Measurements from ENCODE around the gene C6orf132.

Gene C6orf132

DNA sequence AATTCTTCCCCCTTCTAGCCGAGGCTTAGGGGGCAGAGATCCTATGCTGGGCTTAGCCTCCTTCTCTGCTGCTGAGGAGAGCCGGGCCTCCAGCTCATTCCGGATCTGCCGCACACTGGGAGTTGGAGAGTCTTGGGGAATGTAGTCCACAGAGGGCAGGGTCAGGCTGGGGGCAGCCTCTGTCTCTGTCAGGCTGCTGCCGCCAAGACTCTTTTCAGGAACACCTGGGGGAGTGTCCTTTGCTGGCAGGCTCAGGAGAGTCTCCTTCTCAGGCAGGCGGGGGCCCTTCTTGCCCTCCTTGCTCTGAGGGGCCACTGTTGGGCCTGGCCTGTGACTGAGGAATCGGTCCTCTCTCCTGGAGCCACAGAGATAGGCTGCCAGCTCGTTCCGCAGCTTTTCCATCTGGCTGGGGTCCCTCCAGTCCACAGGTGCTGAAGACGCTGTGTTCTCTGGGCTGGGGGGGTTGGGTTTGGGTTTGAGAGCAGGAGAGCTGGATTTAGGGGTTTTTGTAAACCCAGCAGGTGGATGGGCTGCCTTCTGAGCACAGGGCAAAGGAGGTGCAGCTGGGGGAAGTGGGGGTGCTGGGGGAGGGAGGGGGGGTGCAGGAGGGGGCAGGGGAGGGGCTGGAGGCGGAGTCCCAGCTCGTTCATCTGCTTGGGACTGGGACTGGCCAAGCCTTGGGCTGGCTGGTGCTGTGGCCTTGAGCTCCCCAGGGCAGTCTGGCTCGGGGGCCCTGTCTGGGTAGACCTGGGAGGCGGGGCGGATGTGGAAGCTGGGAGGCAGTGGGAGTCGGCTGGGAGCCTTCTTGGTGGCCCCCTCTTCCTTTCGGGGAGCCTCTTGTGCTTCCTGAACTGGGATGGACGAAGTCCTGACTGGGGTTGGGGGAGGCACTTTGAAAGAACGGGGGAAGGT, 36.1 kb downstream of the C6orf132 start:
- Histone ChIP-seq H3K9me3 (ENCODE audit: control insufficient read depth, low read length) (no peaks in the 10 kb centered on the region), H3K4me3 (ENCODE audit: insufficient read depth, low read depth, low read length) (no peak overlapping the region), H3K36me3 (ENCODE audit: control insufficient read depth, insufficient read depth, low read length) (no peaks in the 10 kb centered on the region), H3K27me3 (ENCODE audit: control insufficient read depth, insufficient read depth, low read length, poor library complexity, severe bottlenecking) (peaks cover 13% of the 10 kb centered on the region), H3K4me1 (ENCODE audit: control insufficient read depth, insufficient read depth, low read length) (peaks cover 3% of the 10 kb centered on the region), H3K27ac (ENCODE audit: insufficient read depth, low read depth, low read length, poor library complexity, severe bottlenecking) (no peak overlapping the region)
- WGBS, 2 experiments, result 85 to 87% methylated on average over 19 of the region's 19 CpGs

DNA sequence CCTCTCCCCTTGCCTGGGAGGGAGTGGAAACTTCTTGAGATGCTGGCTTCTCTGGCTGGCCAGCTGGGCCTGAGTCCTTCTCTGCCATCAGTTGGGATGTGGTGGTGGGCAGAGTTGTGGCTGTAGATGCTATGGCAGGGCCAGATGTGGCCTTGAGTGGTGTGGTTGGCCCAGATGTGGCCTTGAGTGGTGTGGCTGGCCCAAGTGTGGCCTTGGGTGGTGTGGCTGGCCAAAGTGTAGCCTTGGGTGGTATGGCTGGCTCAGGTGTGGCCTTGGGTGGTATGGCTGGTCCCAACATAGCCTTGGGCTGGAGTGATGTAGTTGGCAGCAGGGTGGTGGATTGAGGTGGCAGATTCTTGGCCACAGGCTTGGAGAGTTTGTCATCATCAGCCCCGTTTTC, 36.7 kb downstream of the C6orf132 start:
- peaks cover 13% of the 10 kb centered on the region for H3K27me3 ChIP-seq (ENCODE audit: control insufficient read depth, insufficient read depth, low read length, poor library complexity, severe bottlenecking)
- H3K27ac ChIP-seq (ENCODE audit: insufficient read depth, low read depth, low read length, poor library complexity, severe bottlenecking), result no peak overlapping the region
- no peaks in the 10 kb centered on the region for H3K36me3 ChIP-seq (ENCODE audit: control insufficient read depth, insufficient read depth, low read length)
- peaks cover 3% of the 10 kb centered on the region for H3K4me1 ChIP-seq (ENCODE audit: control insufficient read depth, insufficient read depth, low read length)
- 94 to 96% methylated on average over 1 of the region's 1 CpG for WGBS, 2 experiments
- no peak overlapping the region for H3K4me3 ChIP-seq (ENCODE audit: insufficient read depth, low read depth, low read length)
- H3K9me3 ChIP-seq (ENCODE audit: control insufficient read depth, low read length), result no peaks in the 10 kb centered on the region

DNA sequence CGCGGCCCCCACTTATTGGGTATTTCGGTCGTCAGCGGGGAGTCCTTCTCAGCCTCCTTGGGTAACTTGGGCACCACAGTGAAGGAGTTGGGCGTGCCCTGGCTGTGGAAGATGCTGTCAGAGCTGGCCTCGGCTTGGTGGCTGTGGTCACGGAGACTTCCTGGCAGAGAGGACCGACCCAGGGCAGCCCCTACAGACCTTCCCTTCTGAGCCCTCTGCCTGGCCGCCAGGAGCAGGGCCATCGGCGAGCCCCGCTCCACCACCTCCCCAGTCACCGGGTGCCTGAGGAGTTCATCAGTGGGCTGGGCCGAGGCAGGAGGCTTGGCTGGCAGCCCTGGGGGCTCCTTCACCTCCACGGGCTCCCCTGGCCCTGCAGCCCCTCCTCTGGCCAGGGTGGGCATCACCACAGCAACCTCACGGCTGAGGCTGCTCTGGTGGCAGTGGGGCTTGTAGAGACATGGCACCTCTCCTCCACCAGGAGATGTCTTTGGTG, 37.2 kb downstream of the C6orf132 start:
- Histone ChIP-seq H3K4me1 (ENCODE audit: control insufficient read depth, insufficient read depth, low read length) (peaks cover 3% of the 10 kb centered on the region), H3K4me3 (ENCODE audit: insufficient read depth, low read depth, low read length) (no peak overlapping the region), H3K9me3 (ENCODE audit: control insufficient read depth, low read length) (no peaks in the 10 kb centered on the region), H3K27ac (ENCODE audit: insufficient read depth, low read depth, low read length, poor library complexity, severe bottlenecking) (no peak overlapping the region), H3K27me3 (ENCODE audit: control insufficient read depth, insufficient read depth, low read length, poor library complexity, severe bottlenecking) (peaks cover 13% of the 10 kb centered on the region), H3K36me3 (ENCODE audit: control insufficient read depth, insufficient read depth, low read length) (no peaks in the 10 kb centered on the region)
- WGBS, 2 experiments, result 92 to 93% methylated on average over 17 of the region's 17 CpGs

DNA sequence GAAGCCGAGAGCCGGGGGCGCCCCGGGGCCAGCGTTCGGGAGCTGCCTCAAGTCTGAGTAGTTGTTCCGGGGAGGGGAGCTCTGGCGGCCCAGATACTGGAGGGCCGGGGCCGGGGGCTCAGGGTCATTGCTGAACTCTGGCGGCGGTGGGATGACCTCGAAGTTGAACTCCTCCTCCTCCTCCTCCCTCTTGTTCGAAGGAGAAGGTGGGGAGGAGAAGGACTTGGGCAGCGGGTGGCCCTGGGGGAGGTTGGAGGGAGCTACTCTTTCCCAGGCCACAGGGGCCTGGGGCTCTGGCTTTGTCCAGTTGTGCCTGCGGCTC, 37.7 kb downstream of the C6orf132 start:
- WGBS, 2 experiments, result 43 to 49% methylated on average over 16 of the region's 16 CpGs
- Histone ChIP-seq H3K36me3 (ENCODE audit: control insufficient read depth, insufficient read depth, low read length) (no peaks in the 10 kb centered on the region), H3K4me3 (ENCODE audit: insufficient read depth, low read depth, low read length) (peak overlapping the region; percentile 33), H3K9me3 (ENCODE audit: control insufficient read depth, low read length) (no peaks in the 10 kb centered on the region), H3K4me1 (ENCODE audit: control insufficient read depth, insufficient read depth, low read length) (peaks cover 3% of the 10 kb centered on the region), H3K27me3 (ENCODE audit: control insufficient read depth, insufficient read depth, low read length, poor library complexity, severe bottlenecking) (peaks cover 13% of the 10 kb centered on the region), H3K27ac (ENCODE audit: insufficient read depth, low read depth, low read length, poor library complexity, severe bottlenecking) (no peak overlapping the region)

DNA sequence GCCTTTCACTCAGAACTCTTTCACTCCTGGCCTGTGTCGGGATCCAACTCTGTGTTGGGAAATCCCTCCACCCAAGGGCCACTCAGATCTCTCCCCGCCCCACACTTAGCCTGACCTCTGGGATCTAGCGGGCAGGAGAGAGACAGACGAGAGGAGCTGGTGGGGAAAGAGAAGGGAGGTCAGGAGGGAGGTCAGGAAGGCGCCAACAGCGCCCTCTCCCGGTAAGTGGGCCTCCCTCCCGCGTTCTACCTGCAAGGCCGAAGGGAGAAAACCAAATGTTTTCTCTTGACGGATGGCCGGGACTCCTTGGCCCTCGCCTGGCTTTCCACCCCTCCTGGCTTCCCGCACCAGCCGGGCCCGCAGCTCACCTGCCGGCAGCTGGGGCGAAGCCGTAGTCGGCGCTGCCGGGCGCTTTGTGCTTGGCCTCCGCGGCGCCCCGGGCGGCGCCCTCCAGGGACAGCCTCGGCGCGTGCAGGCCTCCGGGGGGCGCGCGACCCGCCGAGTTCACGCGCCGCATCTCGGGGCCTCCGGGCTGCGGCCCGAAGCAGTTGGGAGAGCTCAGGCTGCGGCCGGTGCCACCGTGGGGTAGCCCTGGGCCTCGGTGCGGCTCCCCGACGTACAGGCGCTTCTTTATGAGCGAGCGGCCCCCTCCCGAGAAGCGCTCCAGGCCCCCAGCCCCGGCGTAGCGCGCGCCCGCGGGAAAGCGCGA, 38.2 kb downstream of the C6orf132 start:
- 6 to 9% methylated on average over 66 of the region's 66 CpGs for WGBS, 2 experiments
- Histone ChIP-seq H3K27me3 (ENCODE audit: control insufficient read depth, insufficient read depth, low read length, poor library complexity, severe bottlenecking) (peaks cover 13% of the 10 kb centered on the region), H3K36me3 (ENCODE audit: control insufficient read depth, insufficient read depth, low read length) (no peaks in the 10 kb centered on the region), H3K4me1 (ENCODE audit: control insufficient read depth, insufficient read depth, low read length) (peaks cover 3% of the 10 kb centered on the region), H3K27ac (ENCODE audit: insufficient read depth, low read depth, low read length, poor library complexity, severe bottlenecking) (no peak overlapping the region), H3K4me3 (ENCODE audit: insufficient read depth, low read depth, low read length) (peak overlapping the region; percentile 33), H3K9me3 (ENCODE audit: control insufficient read depth, low read length) (no peaks in the 10 kb centered on the region)

DNA sequence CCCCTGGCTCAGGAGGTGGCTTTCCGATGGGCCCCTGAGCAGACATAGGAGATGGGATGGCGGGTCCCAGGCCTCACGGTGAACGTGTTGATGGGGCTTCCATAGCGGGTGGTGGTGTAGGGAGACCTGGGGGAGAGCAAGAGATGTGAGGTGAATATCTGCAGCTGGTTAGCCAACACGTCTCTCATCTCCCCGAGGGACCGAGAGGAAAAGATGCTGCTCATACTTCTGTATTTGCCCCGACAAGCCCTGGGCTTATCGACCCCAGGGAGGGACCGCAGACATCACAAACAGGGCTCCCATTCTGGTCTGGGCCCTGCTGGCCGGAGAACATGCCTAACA, 38.7 kb downstream of the C6orf132 start:
- Histone ChIP-seq H3K4me1 (ENCODE audit: control insufficient read depth, insufficient read depth, low read length) (peaks cover 3% of the 10 kb centered on the region), H3K36me3 (ENCODE audit: control insufficient read depth, insufficient read depth, low read length) (no peaks in the 10 kb centered on the region), H3K4me3 (ENCODE audit: insufficient read depth, low read depth, low read length) (peak overlapping the region; percentile 33), H3K9me3 (ENCODE audit: control insufficient read depth, low read length) (no peaks in the 10 kb centered on the region), H3K27ac (ENCODE audit: insufficient read depth, low read depth, low read length, poor library complexity, severe bottlenecking) (no peak overlapping the region), H3K27me3 (ENCODE audit: control insufficient read depth, insufficient read depth, low read length, poor library complexity, severe bottlenecking) (peaks cover 13% of the 10 kb centered on the region)
- WGBS, 2 experiments, result 93% methylated on average over 12 of the region's 12 CpGs

DNA sequence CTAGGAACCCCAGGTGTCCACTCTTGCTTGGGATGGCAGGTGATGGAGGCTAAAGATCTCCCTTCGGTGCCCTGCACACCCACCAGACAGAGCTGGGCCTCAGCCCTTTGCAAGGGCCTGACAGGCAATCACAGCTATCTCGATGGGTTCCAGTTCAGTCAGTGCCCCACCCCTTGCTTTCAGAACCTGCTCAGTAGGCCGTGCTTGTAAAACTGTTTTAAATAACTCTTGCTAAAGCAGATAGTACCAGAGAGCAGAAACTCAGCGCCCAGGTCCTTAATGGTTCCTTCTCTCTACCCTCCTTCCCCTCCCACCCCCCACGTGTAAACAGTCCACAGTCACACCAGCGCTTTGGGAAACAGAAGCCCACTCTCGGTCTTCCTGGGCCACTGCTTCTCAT, 39.2 kb downstream of the C6orf132 start:
- 93 to 95% methylated on average over 7 of the region's 7 CpGs for WGBS, 2 experiments
- Histone ChIP-seq H3K36me3 (ENCODE audit: control insufficient read depth, insufficient read depth, low read length) (no peaks in the 10 kb centered on the region), H3K27ac (ENCODE audit: insufficient read depth, low read depth, low read length, poor library complexity, severe bottlenecking) (no peak overlapping the region), H3K4me3 (ENCODE audit: insufficient read depth, low read depth, low read length) (no peak overlapping the region), H3K27me3 (ENCODE audit: control insufficient read depth, insufficient read depth, low read length, poor library complexity, severe bottlenecking) (peaks cover 13% of the 10 kb centered on the region), H3K9me3 (ENCODE audit: control insufficient read depth, low read length) (no peaks in the 10 kb centered on the region), H3K4me1 (ENCODE audit: control insufficient read depth, insufficient read depth, low read length) (peaks cover 3% of the 10 kb centered on the region)

DNA sequence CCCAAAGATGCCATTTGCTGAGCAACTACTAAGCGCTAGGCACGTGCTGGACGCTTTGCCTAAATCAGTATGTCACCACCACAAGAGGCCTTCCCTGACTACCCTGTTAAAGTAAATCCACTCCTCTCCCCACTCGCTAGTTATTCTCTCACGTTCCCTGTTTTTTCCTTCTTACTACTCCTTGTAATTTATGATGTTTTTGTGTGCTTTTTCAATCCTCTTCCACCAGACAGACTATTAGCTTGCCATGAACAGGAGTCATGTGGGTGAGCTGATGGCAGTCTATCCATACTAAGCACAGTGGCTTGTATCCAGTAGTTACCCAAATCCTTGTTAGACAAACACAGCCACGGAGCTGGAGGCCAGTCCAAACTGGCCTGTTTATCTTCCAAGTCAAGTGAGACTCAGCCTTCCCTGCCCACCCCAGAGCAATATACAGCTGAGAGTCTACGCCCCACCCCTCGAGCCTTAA, 41.2 kb downstream of the C6orf132 start:
- Histone ChIP-seq H3K4me1 (ENCODE audit: control insufficient read depth, insufficient read depth, low read length) (peaks cover 3% of the 10 kb centered on the region), H3K27me3 (ENCODE audit: control insufficient read depth, insufficient read depth, low read length, poor library complexity, severe bottlenecking) (peaks cover 13% of the 10 kb centered on the region), H3K9me3 (ENCODE audit: control insufficient read depth, low read length) (no peaks in the 10 kb centered on the region), H3K36me3 (ENCODE audit: control insufficient read depth, insufficient read depth, low read length) (no peaks in the 10 kb centered on the region), H3K27ac (ENCODE audit: insufficient read depth, low read depth, low read length, poor library complexity, severe bottlenecking) (no peak overlapping the region), H3K4me3 (ENCODE audit: insufficient read depth, low read depth, low read length) (no peak overlapping the region)
- whole genome bisulfite sequencing, 2 experiments, result 97% methylated on average over 7 to 8 of the region's 8 CpGs

DNA sequence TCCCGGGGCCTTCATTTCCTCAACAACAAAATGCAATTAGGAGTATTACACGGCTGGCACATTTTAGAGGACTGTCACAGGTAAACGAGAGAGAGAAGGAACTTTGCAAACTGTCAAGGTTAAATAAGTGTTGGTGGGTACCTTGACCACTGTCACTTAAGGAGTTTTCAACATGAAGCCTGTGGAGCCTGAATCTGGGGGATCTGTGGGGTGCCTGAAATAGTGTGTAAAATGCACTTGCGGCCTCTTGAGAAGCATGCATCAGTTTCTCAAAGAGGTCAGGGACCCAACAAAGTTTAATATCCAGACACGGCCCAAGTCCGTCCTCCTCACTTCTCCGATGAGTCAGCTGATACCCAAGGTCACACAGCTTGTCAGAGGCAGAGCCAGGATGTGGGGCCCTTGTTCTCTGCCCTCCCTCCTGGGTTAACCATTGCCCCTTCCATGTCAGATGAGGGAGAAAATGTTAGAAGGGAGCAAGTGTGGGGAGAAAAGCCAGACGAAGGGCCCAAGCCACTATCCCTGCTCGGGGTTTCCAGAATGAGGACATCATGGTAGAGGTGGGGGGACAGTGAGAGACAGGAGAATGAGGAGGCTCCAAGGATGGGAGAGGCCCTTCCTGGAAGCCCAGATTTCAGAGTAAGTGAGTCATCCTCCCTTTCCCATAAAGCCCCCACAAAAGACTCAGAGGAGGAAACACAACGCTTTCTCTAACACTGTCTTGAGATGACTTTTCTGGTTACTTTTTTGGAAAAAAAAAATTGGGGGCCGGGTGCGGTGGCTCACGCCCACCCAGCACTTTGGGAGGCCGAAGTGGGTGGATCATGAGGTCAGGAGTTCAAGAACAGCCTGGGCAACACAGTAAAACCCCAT, 42.2 kb downstream of the C6orf132 start:
- no peaks in the 10 kb centered on the region for H3K36me3 ChIP-seq (ENCODE audit: control insufficient read depth, insufficient read depth, low read length)
- H3K4me1 ChIP-seq (ENCODE audit: control insufficient read depth, insufficient read depth, low read length), result peaks cover 3% of the 10 kb centered on the region
- no peak overlapping the region for H3K4me3 ChIP-seq (ENCODE audit: insufficient read depth, low read depth, low read length)
- H3K27me3 ChIP-seq (ENCODE audit: control insufficient read depth, insufficient read depth, low read length, poor library complexity, severe bottlenecking), result peaks cover 10% of the 10 kb centered on the region
- 91% methylated on average over 14 of the region's 14 CpGs for WGBS, 2 experiments
- no peak overlapping the region for H3K27ac ChIP-seq (ENCODE audit: insufficient read depth, low read depth, low read length, poor library complexity, severe bottlenecking)
- H3K9me3 ChIP-seq (ENCODE audit: control insufficient read depth, low read length), result no peaks in the 10 kb centered on the region

All from ectodermal cell (in vitro differentiated cells).